Retinal pigment epithelial cell (primary cell): ENCODE data around the gene THOC3.
A peak's percentile ranks its signal among the peaks of the same experiment; 100 is the strongest.
"Not testable (repeated sequence)": the region's sequence is repeated elsewhere in the genome, so short reads cannot be mapped to it uniquely, and the experiment has no call there.

Experiments
- DNase-seq: peaks from one replicate; pipeline ENCODE4 v3.0.0-alpha.2; 2010; ENCODE audit warnings: low read depth
- H3K4me3 ChIP-seq: 2 replicates; pipeline ENCODE4 v1.5.1; 2011; ENCODE audit warnings: mild to moderate bottlenecking, low read length, control low read depth, moderate library complexity

THOC3 gene, protein sequence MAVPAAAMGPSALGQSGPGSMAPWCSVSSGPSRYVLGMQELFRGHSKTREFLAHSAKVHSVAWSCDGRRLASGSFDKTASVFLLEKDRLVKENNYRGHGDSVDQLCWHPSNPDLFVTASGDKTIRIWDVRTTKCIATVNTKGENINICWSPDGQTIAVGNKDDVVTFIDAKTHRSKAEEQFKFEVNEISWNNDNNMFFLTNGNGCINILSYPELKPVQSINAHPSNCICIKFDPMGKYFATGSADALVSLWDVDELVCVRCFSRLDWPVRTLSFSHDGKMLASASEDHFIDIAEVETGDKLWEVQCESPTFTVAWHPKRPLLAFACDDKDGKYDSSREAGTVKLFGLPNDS

DNA sequence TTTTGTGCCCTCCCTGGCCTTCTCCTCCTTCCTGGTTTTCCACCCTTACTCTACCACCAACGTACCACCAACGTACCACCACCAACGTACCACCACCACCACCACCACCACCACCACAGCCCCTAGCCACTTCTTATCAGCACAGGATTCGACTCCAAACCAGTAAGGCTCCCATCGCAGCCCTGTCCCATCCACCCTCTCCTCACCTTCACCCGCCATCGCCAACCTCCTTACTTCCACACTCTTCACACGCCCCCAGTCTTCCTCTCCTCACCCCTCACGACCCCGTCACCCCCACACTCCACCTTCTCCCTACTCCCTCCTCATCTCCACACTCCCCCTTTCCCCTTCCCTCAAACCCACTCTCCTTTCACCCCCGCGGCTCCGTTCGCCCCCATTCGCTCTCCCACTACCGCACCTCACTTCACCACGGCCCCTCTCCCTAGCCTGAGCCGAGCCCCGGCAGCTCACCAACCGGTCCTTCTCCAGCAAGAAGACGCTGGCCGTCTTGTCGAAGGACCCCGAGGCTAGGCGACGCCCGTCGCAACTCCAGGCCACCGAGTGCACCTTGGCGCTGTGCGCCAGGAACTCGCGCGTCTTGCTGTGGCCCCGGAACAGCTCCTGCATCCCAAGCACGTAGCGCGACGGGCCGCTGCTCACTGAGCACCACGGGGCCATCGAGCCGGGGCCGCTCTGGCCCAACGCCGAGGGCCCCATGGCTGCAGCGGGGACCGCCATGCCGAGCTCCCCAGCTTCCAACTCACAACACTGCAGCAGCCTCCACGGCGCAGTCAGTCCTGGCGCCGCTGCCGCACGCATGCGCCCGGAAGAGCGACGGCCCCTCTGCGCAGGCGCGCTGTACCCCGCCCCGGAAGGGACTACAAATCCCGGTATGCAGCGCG is at the start of gene THOC3:
Gene THOC3, minus strand, starts transcription at position 845 of the 902 bp plus-strand sequence. Its CDS starts 107 bp downstream, at position 738.
- peak within 1 kb of the TSS; percentile 59 for H3K4me3 ChIP-seq
- DNase-seq, result peak; percentile 22

DNA sequence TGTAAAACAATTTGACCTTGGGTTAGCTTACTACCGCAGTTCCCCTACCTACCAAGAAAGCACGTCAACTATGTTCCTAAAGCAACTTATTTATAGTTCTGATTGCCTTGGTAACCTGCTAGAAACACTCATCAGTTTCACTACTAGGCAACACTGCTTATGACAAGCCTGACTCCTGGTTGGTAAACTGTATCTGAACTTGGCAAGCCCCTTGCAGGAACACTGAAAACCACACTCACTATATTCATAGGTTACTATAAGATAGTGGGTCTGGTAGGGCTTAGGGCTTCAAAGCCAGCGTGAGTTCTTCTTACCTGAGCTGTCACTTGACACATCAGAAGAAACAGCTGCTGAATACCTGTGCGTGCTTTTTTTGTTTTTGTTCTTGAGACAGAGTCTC is 49.2 kb upstream of the THOC3 start:
- not testable (repeated sequence) for DNase-seq, H3K4me3 ChIP-seq

DNA sequence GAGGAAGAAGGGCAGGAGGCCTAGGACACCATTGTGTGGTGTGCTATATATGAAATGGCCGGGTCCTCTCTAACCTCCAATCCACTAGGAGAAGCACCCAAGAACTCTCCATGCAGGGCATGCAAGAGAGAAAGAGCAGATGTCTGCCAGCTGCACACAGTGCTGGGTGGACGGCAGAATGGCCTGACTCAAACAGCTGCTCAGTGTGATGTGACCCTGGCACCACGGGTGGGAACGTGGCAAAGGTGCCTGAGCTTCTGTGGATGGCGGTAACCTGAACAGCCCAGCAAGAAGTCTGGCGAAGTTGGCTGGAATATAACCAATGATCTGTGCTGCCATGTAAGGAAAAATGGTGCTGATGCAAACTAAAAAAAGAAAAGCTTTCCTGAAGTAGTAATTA is 46.2 kb upstream of the THOC3 start:
- not testable (repeated sequence) for H3K4me3 ChIP-seq, DNase-seq

DNA sequence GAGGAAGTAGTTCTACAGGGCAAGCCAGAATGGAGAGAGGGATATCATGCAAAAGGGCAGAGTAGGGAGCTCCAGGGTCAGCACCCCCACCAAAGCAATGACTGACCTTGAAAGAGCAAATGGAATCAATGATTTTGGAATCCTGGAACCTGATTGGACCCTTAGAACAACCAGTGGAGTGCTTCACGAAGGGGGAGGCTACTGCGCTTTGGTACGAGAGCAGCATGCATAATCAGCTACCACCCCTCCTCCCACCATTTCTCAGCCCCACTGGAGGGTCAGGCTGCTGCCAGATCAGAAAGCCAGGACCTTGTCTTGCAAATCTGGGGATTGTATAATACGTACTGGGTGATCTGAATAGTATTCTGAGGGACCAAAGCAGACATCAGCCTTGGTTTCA is 43.0 kb upstream of the THOC3 start:
- not testable (repeated sequence) for H3K4me3 ChIP-seq, DNase-seq

DNA sequence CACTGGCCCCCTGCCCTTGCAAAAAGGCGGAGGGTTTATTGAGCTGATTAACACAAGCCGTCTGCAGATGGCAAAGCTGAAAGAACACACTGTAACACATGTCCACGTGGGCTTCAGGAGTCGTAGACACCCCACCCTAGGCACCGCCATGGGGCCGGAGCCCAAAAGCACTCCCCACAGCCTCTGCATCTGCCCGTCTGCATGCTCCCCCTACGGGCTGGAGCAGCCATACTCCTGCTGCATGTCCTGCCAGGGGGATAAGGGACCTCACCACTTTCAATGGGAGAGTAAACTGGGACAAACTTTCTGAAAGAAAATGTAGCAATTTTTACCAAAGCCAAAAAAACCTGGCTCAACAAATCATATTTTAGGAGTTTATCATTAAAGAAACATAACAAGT is 42.1 kb upstream of the THOC3 start:
- H3K4me3 ChIP-seq, DNase-seq: not testable (repeated sequence)

DNA sequence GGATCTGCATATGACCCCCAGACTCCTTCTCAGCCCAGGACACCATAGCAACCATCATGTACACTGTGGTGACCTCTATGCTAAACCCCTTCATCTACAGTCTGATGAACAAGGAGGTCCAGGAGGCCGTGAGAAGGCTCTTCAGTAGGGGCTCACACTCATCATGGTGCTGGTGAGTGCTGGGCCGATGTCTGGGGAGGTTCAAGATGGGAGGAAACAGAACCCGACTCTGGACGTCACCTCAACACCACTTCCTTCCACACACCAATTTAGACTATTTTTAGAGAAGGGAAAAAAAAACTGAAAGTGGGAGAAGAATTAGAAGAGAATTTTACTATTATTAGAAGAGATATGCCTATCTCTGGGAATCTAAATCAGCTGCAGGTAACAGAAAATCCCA is 39.1 kb upstream of the THOC3 start:
- not testable (repeated sequence) for DNase-seq, H3K4me3 ChIP-seq

DNA sequence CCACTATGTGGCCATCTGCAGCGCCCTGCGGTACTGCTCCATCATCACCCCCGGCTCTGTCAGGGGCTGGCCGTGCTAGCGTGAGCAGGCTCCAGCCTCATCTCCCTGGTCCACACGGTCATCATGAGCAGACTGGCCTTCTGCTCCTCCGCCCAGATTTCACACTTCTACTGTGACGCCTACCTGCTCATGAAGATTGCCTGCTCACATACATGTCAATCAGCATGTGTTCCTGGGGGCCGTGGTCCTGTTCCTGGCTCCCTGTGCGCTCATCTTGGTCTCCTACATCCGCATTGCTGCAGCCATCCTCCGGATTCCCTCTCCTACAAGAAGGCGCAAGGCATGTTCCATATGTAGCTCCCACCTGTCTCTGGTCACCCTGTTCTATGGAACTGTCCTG is 38.7 kb upstream of the THOC3 start:
- DNase-seq, H3K4me3 ChIP-seq: not testable (repeated sequence)

DNA sequence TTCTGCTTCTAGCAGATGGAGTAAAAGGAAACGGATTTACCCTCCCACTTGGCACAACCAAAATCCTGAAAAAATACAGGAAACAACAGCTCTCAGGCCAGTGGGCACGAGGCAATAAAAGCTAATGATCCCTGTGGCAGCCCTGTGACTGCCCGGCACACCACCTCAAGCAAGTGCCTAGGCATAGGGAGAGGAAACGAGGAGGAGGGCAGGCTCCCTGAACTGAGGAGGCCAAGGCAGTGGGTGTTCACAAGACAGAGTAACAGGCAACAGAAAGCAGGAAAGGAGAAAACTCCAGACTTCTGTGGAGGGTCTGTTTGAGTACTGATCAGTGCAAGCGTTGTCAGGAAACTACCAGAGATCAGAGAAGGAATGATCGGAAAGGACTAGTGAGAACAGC is 29.9 kb upstream of the THOC3 start:
- not testable (repeated sequence) for H3K4me3 ChIP-seq, DNase-seq

DNA sequence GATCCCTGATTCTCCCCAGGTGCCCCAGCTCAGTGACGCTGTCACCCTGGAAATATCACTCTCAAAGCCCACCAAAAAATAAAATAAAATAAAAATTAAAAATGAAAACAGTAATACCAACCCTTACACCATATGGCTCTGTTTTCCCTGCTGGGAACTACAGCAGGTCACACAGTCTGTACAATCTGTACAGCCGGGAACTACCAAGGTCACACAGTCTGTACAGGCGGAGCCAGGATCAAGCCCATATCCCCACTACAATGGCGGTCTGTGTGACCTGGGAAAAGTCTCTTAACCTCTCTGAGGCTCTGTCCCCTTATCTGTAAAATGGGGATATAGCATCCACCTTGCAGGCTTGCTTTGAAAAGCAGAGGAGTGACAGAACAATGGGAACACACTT is 29.4 kb upstream of the THOC3 start:
- H3K4me3 ChIP-seq, DNase-seq: not testable (repeated sequence)

DNA sequence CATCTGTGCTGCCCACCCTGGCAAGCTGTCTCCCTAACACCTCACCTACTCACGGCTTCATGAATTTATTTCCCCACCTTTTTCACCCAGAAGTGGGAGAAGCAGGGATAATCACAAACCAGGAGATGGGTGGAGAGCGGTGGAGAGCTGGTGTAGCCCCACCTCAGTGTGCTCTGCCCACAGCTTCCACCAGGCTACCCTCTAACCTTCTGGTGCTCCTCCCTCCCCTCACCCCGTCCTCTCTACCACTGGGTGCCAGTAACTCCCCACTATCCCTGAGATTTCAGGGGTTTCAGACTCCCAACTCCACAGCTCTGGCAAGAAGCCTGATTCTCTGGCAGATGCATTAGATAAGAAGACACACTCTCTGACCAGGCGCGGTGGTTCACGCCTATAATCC is 28.7 kb upstream of the THOC3 start:
- DNase-seq, H3K4me3 ChIP-seq: not testable (repeated sequence)

DNA sequence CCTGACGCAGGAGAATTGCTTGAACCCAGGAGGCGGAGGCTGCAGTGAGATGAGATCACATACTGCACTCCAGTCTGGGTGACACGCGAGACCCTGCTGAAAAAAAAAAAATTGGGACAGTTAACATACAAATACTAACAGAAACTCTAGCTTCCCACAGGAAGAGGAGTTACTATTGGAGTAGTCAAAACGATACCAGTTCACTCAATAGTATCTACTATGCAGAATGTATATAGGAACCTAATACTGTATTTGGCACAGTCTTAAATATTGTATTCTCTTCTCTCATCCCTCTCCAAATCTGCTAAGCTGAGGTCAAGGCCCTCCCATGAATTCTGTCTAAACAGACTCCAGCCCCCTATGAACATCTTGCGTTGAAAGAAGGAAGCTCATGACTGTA is 27.4 kb upstream of the THOC3 start:
- not testable (repeated sequence) for DNase-seq, H3K4me3 ChIP-seq

DNA sequence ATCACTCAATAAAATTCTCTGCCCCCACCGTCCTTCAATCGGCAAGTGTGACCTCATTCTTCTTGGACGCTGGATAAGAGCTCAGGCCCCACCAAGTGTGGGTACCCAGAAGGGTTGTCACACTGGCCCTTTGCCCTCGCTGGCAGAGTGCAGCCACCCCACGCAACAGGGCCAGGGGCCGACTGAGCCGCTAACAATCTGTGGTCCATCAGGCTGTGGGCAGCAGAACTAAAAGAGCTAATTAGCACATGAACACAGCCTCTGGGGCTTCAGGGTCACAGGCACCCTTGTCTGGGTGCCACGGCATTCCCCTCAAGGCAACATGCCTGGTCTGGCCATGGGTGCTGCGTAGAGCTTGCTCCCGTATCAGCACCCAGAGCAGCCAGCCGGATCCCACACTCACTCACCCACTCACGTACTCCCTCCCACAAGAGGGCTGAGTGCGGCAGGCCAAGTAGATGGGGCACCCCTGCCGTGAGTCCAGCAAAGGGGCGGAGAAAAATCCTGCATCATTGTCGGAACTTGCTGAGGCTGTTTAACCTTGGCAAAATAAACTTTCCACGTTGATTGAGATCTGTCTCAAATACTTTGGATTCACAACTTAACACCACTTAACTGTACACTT is 11.4 kb upstream of the THOC3 start:
- DNase-seq, H3K4me3 ChIP-seq: not testable (repeated sequence)

DNA sequence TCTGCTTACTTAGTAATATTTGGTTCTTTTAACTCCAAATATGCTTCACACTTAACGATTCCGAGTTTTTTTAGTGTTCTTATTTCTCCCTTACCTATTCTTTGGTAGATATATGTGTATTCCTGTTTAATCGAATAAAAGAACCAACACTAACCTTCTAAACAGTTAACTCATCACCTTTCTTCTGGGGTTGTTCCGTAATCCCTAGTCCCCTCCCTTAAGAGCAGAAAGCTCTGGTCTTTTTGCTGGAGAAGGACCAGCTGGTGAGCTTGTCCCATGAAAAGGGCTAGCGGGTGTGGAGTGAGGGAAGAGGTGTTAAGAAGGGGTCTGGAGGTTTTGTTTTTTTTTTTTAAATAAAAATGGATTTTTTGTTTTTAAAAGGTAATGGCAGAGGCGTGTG is 266 bp upstream of the THOC3 start:
- peak overlapping the region; percentile 59 for H3K4me3 ChIP-seq
- DNase-seq, result not testable (repeated sequence)

DNA sequence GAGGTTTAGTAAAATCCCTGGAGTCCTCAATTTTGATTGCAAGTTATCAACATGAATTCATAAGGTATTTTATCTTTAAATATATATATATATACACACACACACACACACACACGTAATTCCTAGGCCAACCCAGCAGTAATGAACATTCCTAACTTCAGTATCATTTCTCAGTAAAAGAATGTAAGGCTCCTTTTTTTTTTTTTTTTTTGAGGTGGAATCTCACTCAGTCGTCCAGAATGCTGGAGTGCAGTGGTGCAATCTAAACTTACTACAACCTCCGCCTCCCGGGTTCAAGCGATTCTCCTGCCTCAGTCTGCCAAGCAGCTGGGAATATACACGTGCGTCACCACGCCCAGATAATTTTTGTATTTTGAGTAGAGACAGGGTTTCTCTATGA is 5.8 kb downstream of the THOC3 start:
- not testable (repeated sequence) for H3K4me3 ChIP-seq, DNase-seq

DNA sequence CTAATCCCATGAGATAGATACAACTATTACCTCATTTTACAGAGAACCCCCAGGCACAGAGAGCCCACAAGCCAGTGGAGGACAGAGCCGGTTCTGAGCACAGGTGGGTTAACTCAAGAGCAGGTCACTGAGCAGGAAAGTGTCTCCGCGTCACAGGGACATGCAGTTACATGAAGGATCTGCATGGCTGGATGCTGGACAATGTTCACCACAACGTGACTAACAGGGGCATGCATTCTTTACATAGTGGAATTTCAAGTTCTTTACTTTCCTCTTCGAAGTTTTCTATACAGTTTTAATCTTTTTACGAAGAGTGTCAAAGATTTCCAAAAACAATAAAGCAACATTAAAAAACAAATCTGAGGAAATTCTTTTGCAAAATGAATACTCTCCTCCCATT is 7.9 kb downstream of the THOC3 start:
- not testable (repeated sequence) for DNase-seq, H3K4me3 ChIP-seq

DNA sequence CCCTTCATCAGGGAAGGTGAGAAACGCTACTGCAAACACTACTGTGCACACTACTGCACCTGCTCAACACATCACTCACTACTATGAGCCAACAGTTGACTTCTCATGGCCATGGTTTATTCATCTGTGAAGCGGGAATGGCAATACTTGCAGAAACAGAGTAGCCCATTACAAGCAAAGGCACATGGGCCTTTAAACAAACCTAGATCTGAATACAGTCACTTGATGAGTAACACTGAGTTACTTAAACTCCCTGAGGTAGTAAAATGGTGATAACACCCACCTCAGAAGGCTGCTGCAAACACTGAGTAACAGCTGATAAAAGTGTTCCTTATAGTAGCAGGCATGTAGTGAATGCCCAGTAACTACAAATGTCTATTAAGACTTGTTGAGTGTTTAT is 9.6 kb downstream of the THOC3 start:
- DNase-seq, H3K4me3 ChIP-seq: not testable (repeated sequence)

DNA sequence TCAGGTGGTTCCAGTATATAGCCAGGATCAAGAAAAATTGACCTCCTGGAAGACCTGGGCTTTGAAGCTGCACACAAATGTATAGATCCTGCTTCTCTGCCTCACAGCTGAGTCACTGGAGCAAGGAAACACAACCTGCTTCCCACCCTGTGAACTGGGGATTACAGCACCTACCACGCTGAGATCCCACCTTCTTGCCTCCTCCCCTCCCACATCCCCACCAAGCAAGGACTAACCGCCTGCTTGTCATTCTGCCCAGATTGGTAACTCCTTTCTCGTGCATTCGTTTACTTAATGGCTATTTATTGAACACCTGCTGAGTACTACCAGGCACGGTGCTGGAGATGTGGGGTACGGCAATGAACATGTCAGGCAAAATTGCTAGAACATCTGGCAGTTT is 14.0 kb downstream of the THOC3 start:
- not testable (repeated sequence) for H3K4me3 ChIP-seq, DNase-seq

DNA sequence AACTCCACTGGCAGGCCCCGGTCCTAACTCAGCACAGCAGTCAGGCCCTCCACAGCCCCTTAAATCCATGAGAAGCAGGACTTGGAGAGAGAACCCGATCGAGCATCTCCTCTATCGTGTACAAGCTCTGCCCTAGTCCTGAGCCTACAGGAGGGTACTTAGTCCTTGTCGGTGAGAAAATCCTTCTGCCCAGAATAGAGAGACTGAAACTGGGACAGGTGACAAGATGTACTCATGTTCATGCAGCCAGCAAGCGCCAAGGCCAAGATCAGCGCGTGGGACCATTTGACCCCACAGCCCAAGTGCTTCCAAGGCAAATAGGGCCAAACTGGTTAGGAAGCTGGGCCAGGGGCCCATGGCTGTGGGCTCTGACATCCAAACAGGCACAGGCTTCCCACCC is 15.3 kb downstream of the THOC3 start:
- not testable (repeated sequence) for DNase-seq, H3K4me3 ChIP-seq

DNA sequence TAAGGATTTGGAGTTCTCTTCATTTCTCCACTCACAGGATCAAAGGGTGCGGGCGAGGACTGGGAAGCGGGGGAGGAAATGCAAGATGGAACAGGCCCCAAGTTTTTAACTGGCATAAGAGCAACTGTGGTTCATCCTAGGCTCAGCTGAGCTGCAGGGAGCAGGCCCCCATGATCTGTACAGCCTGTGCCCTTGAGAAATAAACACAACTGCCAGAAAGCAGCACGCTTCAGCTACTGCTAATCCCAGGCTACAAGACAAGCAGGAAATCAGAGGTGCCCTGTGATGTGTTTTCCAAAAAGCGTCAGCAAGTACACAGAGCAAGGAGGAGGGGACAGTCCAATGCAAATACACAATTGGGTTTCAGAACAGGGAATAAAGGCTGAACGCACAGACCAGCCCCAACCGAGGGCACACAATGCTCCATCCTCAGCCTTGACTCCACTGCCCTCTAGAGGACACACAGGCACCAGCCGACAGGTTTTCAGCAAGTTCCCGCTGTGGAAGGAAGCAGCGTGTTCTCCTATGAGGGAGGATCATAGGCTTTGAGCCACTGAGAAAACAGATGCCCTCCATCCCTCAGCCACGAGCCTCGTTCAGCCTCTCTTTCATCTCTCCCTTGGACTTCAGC is 16.7 kb downstream of the THOC3 start:
- H3K4me3 ChIP-seq, DNase-seq: not testable (repeated sequence)
